Kidney glomerular epithelial cell (primary cell): ENCODE measurements around the gene GLIS1.

Experiments
- DNase-seq: peaks from one replicate; lab custom pipeline; 2025; lab: John Stamatoyannopoulos, UW

GLIS1 gene

DNA sequence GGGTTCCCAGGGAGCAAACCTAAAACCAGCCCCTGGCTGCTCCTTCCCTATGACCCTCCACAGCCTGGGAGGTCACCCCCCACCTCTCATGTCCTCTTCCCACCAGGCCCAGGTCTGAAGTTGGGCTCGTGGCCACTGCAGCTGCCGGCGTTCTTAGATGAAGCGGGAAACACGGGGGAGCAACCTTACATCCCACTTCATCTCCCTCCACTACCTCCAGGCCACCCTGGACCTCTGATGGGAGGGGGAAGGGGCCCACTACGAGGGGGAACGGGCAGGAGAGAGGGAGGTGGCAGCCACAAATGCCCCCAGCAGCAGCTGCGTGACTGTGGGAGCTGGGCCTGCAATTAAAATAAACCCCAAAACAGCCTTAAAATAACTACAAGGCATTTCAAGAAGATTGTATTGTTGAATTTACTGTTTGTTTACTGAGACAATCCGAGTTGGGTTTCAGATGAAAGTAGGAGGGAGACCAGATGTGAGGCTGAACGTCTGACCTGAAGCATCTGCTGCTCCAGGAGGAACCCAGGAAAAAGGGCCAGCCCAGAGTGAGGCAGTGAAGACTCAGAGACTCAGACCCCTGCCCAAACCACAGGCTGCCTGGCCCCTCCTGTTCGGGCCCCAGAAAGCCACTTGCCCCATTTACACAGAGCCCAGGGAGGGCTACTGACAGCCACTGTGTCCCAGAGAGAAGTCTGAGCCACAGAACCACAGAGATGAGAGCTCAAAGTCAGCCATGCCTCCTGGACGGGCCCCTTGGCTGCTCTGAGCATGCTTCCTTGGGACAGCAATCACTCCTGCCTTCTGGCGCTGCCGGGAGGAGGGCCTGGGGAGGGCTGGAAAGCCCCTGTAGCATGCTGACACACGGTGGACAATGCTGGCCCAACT is 59.8 kb downstream of the GLIS1 start:
- DNase-seq, result no peak

DNA sequence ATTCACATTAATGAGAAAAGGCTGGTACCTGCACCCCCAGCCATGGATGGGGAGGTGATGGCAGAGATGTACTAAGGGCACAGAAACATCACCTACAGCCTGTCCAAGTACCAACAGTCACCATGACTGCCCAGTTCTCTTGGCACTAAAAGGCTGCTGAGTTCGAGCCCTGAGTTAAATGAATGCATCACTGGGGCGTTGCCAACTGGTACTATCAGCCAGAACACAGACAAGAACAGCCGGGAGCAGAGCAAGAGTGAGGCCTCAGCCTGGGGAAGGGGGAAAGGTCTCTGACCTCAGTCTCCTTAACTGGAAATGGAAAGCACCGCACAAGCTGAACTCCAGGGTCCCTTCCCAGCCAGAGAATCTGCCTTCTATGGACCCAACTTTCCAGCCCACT is 60.5 kb downstream of the GLIS1 start:
- DNase-seq, result no peak

DNA sequence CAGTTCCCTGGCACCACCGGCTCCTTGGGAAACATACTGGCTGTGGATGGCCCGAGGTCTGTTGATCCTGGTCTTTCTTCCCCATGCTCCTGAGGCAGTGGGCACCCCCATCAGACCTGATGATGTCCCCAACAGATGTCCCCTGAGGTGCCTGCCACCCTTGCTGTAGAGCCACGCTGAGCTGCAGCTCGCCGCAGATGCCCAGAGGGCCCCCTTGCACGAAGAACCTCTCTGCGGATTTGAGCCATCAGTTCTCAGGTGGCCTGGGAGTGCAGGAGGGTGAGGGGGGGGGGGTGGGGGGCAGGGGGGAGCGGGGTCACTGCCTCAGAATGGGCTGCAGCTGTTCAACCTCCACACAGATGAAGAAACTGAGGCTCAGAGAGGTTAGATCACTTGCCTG is 60.9 kb downstream of the GLIS1 start:
- no peak for DNase-seq

DNA sequence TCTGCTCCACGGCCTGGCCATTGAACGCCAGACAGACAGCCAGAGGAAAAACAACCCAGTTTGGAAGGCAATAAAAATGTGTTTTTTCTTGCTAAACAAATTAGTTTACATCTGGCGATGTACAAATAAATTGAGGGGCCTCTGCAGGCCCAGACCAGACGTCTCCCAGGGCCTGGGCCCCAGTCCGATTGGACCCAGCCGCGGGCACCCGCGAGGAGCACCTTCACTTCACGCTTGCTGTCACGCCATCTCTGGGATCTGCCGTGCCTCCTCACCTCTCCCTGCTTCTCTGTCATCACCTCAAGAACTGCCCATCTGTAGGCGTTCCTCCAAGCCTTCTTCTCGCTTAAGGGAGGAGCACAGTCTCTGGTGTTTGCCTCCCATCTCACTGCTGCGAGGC is 61.5 kb downstream of the GLIS1 start:
- no peak for DNase-seq

DNA sequence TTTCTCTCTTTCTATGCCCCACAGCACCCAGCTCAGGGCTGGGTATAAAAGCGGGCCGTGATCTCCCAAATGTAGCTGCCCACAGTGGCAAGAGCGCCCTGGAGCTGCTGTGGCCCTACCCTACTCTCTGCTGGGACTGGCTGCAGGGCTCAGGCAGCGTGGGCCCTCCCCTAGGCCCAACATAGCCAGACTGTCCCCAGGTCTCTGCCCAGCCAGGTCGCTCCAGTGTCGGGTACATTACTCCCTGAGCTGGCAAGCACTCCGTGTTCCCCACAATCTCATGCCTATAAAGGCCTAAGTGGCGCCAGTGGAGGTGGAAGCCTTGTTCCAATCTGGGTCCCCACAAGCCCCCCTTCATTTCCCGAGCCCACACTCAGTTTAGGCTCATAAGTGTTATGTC is 66.2 kb downstream of the GLIS1 start:
- no peak for DNase-seq

DNA sequence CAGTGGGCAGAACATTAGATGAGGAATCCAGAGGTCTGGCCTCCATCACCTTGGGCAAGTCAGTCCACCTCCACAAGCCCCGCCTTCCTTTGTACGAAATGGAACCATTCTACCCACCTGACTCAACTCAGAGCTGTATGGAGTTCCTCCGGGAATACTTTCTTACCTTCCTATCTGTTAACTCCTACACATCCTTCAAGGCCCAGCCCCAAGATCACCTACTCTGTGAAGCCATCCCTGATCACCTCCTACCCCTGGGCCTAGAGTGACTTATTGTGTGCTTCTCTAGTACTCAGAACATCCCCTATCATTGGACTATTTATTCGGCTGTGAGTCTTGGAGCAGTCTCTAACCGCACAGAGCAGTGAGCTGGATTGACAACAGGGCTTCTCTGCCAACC is 66.7 kb downstream of the GLIS1 start:
- no peak for DNase-seq

DNA sequence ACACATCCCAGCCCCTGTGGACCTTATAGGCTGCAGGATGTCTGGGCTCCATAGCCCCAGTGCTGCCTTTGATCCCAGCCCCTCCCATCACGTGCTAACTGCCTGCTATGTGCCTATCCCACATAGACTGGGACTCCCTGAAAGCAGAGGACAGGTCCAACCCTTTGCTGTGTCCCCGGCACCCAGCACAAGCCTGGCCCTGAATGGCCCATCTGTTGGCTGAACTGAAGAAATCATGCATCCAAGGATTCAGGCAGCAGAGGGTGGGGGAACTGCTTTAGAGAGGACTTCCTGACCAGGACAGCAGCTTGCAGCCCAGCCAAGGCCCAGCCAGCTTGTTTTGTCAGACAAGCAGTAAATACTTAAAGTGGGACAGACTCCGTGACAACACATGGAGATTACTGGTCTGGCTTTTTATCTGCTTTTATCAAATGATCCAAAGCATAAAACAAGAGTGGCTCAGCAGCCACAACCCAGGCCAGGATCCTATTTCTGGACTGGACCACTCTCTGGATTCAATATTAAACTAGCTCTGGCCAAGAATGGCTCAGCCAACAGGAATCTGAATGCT is 69.3 kb downstream of the GLIS1 start:
- DNase-seq, result no peak

DNA sequence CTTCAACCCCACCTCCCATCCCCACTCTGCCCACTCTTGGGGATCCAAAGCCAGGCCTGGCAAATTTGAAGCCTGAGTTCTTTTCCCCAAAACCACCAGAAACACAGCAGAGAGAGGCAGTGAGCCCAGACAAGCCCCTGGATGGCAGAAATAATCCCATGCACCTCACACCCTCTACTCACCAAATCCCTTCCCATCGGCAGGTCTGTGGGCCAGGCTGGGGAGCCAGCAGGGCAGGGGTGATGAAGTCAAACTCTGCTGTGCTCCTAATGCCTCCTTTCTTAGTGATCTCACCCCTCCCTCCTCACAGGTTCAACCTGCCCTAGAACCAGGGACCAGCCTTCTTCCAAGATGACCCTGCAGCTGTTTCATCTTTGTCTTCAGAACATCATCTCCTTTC is 72.4 kb downstream of the GLIS1 start:
- no peak for DNase-seq

DNA sequence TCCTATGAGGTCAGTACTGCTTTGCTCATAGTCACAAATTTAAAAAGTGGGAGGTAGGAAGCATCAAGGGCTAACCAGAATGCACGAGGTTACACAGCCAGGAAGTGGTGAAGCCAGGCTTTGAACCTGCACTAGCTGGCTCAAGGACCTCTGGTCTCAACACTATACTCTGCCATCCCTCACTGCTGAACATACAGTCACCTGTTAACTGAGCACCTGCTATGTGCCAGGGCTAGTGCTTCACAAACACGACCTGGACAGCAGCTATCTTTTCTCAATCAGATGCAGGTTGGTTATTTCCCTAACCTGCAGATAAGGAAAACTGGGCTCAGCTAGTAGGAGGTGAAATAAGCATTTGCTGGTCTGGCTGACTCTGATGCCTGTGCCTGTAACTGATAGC is 73.0 kb downstream of the GLIS1 start:
- no peak for DNase-seq

DNA sequence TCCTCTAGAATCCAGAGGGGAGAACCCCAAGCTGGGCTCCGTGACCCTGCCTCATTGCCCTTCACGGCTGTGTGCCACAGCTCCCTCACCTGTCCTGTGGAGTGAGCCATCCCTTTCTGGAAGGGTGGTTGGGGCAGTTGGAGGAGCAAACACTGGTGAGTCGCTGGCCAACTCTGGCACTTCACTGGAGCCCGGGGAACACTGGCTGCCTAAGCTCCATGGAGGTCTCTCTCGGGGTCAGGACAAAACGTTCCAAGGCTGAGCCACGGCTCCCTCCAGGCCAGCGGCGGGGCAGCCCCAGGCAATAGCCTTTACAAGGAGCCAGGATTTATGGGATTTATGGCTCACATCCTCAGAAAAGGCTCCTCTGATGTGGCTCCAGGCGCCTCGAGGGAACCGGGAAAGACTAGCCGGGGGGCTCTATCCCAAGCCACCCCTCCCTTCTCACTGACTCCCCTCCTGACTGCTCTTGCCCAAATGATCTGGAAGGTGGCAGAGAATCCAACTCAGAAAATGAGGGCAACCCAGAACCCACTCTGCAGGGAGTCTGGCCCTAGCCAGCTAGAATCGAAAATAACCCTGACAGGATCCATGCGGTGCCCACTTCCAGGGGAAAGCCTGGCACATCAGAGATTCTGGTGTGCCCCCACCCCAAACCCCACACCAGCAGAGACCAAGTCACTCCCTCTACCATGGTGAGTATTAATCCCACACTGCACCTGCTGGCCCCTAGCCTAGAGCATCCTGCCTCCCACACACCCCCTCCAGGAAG is 75.2 kb downstream of the GLIS1 start:
- no peak for DNase-seq

DNA sequence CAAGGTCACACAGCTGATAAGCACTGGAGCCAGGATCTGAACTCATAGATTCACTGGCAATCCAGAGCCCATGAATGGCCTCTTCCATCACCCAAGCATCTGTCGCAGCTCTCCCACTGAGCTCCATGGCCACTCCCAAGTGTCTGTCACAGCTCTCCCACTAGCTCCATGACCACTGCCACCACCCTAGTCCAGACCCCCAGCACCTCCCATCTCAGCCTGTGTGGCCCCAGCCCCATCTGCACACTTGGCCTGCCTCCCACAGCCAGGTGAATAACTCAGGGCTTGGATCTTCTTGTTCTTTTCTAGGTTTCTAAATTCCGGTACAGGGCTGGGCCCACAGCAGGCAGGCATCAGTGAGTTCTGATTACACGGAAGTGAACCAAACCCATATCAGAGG is 76.0 kb downstream of the GLIS1 start:
- DNase-seq, result no peak

DNA sequence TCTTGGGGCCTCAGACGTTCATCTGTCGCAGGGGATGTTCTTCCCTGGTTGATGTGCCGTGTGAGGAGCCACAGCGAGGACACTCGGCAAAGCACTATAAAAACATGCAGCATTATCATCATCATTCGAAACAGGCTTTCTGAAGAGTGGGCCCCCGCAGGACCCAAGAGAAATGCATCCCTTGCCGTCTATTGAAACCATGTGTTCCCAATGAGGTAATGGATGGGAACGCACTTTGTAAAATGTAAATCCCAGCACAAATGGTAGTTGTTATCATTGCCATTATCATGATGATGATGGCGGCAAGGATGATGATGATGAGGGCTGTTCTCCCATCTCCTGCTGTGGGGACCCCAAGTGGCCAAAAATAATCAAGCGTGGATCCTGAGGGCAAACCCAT is 76.8 kb downstream of the GLIS1 start:
- no peak for DNase-seq

DNA sequence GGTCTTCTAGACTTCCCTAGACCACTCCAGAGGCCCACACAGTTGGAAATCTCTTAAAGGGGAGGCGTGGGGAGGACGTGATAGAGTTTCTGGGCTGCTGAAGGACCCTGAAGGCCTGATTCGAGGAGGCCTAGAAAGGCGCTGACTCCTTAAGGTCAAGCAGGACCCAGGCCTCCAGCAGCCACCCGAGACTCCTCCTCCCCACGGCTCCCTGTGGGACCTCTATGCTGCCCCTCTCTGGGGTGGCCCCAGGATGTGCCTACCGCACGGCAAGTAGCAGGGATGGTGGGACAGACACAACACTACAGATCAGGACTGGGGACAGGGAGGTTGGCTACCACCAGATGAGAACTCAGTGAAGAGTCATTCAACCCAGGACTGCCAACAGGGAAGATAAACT is 77.5 kb downstream of the GLIS1 start:
- no peak for DNase-seq

DNA sequence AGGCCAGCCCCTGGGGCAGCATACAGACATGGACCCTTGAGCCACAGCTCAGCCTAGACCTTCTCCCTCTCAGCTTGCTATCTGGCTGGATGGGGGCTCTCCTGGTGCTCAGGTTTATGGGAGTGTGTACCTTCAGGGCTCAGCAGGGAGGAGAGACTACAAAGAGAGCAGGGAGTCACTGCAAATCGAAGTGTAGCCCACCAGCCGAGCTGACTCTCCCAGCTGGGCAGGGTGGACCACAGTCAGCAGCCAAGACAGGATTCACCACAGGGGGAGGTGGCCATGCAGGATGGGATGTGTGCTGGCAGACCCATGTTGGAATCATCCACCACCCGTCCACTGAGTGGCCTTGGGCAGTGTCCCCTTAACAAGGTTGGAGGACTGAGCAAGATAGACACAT is 78.3 kb downstream of the GLIS1 start:
- no peak for DNase-seq

DNA sequence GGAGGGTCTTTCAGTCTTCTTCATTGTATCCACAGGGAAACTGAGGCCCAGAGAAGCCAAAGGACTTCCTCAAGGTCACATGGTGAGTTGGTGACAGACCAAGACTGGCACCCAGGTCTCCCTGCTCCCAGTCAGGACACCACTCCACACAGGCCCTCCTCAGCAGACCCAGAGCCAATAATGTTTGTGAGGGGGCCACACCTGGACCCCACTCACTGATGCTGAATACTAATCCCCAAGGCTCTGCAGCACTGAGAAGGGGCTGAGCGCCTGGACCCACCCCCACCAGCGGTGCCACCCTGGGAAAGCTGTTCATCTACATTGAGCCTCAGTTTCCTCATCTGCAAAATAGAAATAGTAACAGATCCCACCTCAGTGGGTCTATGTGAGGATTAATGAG is 79.5 kb downstream of the GLIS1 start:
- DNase-seq, result no peak

DNA sequence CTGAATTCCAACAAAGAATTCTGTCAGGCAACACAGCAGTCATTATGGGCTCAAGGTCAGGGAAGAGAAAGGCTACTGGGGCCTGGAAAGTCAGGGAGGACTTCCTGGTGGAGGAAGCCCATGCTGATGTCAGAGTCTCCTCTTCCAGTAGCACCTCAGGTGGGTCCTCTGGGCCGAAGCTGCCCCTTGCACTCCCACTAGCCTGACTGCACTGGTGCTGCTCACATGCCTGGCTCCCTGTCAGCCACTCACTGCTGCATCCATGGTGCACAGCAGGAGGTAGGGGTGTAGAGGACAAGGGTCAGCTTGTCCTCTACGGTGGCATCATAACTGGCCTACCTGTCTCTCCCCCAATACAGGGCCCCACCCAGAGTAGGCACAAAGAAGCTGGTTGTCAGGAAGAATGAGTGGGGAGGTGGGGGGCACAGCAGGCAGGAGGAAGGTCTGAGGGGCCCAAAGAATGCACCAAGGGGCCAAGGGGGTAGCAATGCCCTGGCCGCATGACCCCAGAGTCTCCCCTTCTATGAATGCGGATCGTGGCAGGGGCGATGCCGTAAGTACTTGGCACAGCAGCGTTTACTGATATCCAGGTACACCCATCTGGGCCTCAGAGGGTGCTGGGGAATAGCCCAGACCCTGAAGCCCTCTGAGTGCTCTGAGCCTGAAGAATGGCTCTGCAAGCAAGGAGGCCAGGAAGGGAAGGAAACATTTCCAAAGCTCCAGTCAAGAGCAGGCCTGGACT is 80.3 kb downstream of the GLIS1 start:
- DNase-seq, result no peak

DNA sequence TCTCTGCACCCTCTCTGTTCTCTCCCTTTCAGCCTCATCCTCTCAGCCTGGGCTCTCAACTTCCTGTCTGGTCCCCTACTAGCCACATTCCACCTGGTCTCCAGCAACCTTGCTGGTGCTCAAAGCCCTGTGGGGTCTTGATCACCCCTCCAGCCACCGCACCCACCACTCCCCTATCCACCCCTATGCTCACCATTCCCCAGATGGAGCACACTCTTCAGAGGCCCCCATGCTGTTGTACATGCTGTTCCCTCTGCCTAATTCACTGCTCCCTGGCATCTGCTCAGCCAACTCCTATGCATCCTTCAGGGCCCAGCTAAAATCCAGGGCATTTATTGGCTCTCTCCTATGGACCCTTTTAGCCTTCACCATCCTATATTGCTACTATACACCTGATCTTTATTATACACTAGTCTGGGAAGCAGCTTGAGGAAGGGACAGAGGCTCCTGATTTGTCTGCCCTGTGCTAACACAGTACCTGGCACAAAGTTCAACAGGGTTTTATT is 81.0 kb downstream of the GLIS1 start:
- DNase-seq, result no peak

DNA sequence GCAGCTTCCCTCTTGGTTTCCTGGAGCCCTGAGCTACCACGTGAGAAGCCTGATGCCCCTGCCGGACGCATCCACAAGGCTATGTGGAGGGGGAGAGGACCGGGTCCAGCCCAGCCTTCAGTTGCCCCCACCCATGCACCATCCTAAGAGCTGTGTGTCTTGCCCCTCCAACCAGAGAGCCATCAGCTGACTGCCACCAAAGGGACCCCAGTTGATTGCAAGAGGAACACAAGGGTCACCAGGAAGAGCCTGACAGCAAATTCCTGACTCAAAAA is 81.5 kb downstream of the GLIS1 start:
- DNase-seq, result no peak

DNA sequence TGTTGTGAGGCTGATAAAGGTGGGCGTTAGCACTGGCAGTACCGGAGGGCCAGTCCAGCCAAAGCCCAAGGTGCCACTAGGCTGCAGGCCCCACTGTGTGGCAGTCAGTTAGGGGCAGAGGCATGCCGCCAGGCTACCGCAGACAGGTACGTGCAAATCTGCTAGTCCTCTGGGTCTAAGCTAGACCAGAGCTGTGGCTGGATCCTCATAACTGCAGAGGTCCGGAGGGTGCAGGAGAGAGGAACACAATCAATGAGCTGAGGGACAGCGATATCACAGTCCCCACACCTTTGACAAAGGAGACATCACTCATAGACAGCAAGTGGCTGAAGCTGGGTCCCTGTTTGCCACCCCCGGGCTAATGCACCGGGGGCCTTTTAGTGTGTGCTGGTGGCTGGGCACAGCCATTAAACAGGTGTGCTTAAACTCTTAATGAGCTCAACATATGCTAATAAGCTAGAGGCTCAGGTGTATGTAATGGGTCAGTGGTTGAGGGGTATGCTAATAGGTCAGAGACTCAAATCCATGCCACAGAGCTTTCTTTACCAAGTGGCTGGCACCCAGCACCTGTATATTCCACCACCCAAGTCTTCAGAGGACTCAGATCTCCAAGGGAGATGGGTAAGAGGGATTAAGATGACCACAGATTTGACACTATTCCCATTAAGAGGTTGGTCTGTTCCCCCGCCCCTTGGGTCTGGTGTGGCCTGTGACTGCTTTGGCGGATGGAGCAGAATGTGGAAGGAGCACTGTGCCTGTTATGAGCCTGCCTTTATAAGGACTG is 82.0 kb downstream of the GLIS1 start:
- no peak for DNase-seq

DNA sequence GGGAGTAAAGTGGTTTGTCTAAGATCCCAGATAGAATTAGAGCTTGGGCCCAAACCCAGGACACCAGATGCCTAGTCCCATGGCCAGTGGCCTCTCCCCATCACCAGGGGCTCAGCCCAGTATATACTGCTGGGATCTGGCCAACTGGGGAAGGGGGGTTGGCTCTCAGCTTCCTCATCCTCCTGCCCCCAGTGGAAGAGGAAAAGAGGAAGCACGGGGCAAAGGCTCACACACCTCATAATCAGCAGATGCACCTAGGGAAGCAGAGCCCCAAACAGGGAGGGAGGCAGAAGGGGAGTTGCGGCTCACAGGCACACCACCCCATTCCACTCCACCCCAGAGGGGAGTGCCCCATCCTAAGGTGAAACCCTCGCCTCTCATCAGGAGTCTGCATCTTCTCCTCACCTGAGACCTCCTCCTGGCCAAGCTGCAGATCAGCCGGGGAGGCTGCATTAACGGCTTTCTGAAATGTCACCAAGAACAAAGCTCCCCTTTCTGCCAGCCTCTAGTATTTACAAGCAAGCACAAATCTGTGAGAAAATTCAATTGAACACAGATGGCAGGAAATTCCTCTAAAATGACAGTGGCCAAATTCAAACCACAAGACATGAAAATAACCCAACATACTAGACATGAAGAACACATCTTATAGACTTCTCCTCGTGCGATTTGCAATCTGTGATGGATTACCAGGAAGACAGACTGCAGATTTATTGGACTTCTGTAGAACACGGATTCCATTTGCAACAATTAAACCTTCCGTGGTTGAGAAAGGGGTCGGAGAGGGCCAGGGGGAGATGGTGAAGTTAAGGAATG is 82.8 kb downstream of the GLIS1 start:
- no peak for DNase-seq
